Transverse colon (tissue), 4 donors: ENCODE data around the gene ZNF804A. TPM values are rescaled to one million over a fixed set of nuclear protein-coding genes. Genes with fewer than 3 reads are reported as not detected.
"Not testable (repeated sequence)": the region's sequence is repeated elsewhere in the genome, so short reads cannot be mapped to it uniquely, and the experiment has no call there.

Experiments
- DNase-seq: peaks from one replicate; pipeline ENCODE4 v3.0.0-alpha.2; 2019
- H3K27ac ChIP-seq, 4 donors: fragments of 200-600 bp; sonication (generic); 2 replicates each; pipeline ENCODE4 v1.5.1; 2016 to 2018; ENCODE audit warnings: inconsistent platforms in 4 of 4
- H3K27me3 ChIP-seq: fragments of 200-600 bp; sonication (generic); 2 replicates; pipeline ENCODE4 v1.5.1; 2017; ENCODE audit warnings: inconsistent platforms
- H3K36me3 ChIP-seq, 4 donors: fragments of 200-600 bp; sonication (generic); 2 replicates each; pipeline ENCODE4 v1.5.1; 2017 to 2019; ENCODE audit warnings: inconsistent platforms in 4 of 4
- H3K4me1 ChIP-seq, 4 donors: fragments of 200-600 bp; sonication (generic); 2 replicates each; pipeline ENCODE4 v1.5.1; 2017 to 2020; ENCODE audit warnings: inconsistent platforms in 4 of 4
- H3K4me3 ChIP-seq, 4 donors: fragments of 200-600 bp; sonication (generic); 1 replicate in 1 of 4; 2 replicates in 3 of 4; pipeline versions ENCODE4 v1.5.1 to v1.6.1; 2017 to 2019; ENCODE audit warnings: inconsistent platforms in 4 of 4
- H3K9me3 ChIP-seq, 2 donors: fragments of 200-600 bp; sonication (generic); 2 replicates each; pipeline ENCODE4 v1.5.1; 2017 to 2019; ENCODE audit warnings: inconsistent platforms in 2 of 2
- CTCF ChIP-seq, 5 experiments: fragments of 200-600 bp in 3 of 5; fragments of 450-650 bp in 2 of 5; sonication (generic) in 3 of 5; IDR thresholded peaks; 1 replicate in 2 of 5; 2 replicates in 3 of 5; pipeline ENCODE4 v1.5.1; 2016 to 2017; ENCODE audit warnings: antibody characterized with exemption in 5 of 5, inconsistent platforms in 3 of 5, mild to moderate bottlenecking in 2 of 5, moderate library complexity in 1 of 5
- EP300 ChIP-seq: sonication (generic); formaldehyde crosslinking; IDR thresholded peaks from one replicate; pipeline ENCODE4 v1.6.1; 2017; ENCODE audit warnings: antibody characterized with exemption, low read depth
- POLR2A ChIP-seq: fragments of 450-650 bp; IDR thresholded peaks from one replicate; pipeline ENCODE4 v1.6.1; 2016; ENCODE audit warnings: antibody characterized with exemption, mild to moderate bottlenecking, moderate library complexity
- POLR2AphosphoS5 ChIP-seq, 3 donors: sonication (generic); formaldehyde crosslinking; IDR thresholded peaks; one replicate each; pipeline ENCODE4 v1.6.1; 2016; ENCODE audit warnings: antibody characterized with exemption in 3 of 3
- WGBS, 2 donors: methylation state at CpG; one replicate each; pipeline ENCODE4 v1.1.5; 2018; ENCODE audit warnings: low coverage in 1 of 2; 5-methylcytosine and 5-hydroxymethylcytosine counted together
- in situ Hi-C, 4 donors: fragments of 200-750 bp; cut with MboI; loops; one replicate each; pipeline versions ENCODE4 v1.15.0 to v1.15.1; 2017; ENCODE audit warnings: low sequenced_read_pairs in 3 of 4, low pct_ligation_motif_present in 1 of 4, low pct_unique_long_range_greater_than_20kb in 1 of 4
- intact Hi-C: fragments of 100-400 bp; cut with DNase I; formaldehyde crosslinking; loops from one replicate; pipeline ENCODE4 v1.15.1; 2023; ENCODE audit warnings: low total_unique reads
- total RNA-seq, 4 donors: library from RNA; depleted of rRNA; stranded (reverse); fragments of >200 nt; gene quantifications; one replicate each; pipeline ENCODE4 v1.1.0, GENCODE V29; 2016

ZNF804A gene
- total RNA-seq, 4 donors from 2014 or later: 0.16 to 1.5 (median 0.70) TPM

DNA sequence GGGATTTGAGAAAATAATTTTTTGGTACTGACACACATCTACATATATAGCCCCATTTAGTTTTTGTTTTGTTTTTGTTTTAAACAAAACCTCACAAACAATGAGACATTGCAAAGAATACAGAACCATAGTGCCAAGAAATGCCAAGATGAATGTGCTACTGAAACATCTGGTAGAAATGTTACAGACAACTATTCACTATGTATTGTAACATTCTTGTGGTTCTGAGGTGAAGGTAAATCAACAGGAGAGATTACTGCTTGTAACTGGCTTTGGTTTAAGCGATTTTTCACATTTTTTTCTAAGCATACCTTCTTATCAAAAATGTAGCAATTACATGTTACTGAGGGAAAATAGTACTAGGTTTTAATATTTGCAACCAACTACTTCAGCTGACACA, 281.3 kb downstream of the ZNF804A start:
- WGBS, 2 donors: 56 to 85% methylated on average over 1 of the region's 1 CpG
- Histone ChIP-seq H3K9me3 (no peaks in the 10 kb centered on the region), H3K27me3 (no peaks in the 10 kb centered on the region), H3K4me1 (no peaks in the 10 kb centered on the region), H3K4me3 (no peak overlapping the region), H3K27ac (no peak overlapping the region), H3K36me3 (no peaks in the 10 kb centered on the region)
- no peak for DNase-seq
- in situ Hi-C loops (no loop called here), intact Hi-C loops (no loop called here)
- no peak for TF ChIP-seq POLR2AphosphoS5 (IDR thresholded peaks at IDR 0.05)

DNA sequence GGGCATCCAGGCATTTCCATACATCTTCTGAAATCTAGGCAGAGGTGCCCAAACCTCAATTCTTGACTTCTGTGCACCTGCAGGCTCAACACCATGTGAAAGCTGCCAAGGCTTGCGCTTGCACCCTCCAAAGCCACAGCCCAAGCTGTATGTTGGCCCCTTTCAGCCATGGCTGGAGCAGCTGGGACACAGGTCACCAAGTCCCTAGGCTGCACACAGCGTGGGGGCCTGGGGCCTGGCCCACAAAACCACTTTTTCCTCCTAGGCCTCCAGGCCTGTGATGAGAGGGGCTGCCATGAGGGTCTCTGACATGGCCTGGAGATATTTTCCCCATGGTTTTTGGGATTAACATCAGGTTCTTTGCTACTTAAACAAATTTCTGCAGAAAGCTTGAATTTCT, 288.3 kb downstream of the ZNF804A start:
- in situ Hi-C loops, H3K4me1 ChIP-seq, H3K27me3 ChIP-seq, H3K27ac ChIP-seq, H3K36me3 ChIP-seq, H3K4me3 ChIP-seq, intact Hi-C loops, H3K9me3 ChIP-seq, DNase-seq: not testable (repeated sequence)
- WGBS, 2 donors: 77% methylated on average over 2 of the region's 2 CpGs; no CpG with 5 or more reads in 1 of the 2 donors

DNA sequence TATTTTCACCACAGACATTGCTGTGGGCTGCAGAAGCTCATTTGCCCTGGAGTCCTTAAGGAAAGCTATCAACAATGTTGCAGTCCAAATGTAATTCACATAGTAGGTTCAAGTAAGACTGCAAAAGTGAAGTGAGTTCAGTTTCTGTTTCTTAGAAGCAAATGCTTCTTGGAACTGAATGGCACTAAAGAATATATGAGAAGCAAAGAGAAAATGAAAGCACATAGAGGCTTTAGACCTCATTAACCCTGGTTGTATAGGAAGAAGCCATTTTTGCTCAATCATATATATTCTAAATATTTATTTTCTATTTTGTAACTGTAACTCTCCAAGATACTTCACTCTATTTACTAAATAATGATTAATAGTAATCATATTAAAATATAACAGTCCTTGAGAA, 292.0 kb downstream of the ZNF804A start:
- intact Hi-C loops (no loop called here), in situ Hi-C loops (no loop called here)
- Histone ChIP-seq H3K27me3 (no peaks in the 10 kb centered on the region), H3K9me3 (no peaks in the 10 kb centered on the region), H3K4me1 (no peaks in the 10 kb centered on the region), H3K4me3 (no peak overlapping the region), H3K27ac (no peak overlapping the region), H3K36me3 (no peaks in the 10 kb centered on the region)
- TF ChIP-seq CTCF (IDR thresholded peaks at IDR 0.05) (no peak), POLR2AphosphoS5 (IDR thresholded peaks at IDR 0.05) (no peak), EP300 (no peak), POLR2A (no peak)
- DNase-seq: no peak

DNA sequence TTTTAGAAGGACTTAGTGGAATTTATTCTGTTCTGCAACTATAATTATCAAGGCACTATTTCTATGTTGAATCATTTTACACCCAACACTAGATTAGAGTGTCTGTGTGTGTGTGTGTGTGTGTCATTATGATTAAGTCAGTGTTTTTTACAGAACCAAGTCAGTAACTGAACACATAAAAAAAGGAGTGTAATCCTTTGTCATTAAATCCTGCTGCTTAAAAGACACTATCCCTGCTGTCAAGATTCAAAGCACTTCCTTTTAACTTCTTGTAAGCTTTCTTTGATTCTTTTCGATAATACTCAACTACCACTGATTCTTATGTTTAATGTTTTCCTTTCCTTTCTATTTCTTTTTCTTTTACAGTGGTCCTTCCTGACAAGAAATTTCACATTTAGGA, 306.7 kb downstream of the ZNF804A start:
- Histone ChIP-seq H3K27ac (no peak overlapping the region), H3K27me3 (no peaks in the 10 kb centered on the region), H3K4me1 (no peaks in the 10 kb centered on the region), H3K36me3 (no peaks in the 10 kb centered on the region), H3K9me3 (no peaks in the 10 kb centered on the region), H3K4me3 (no peak overlapping the region)
- WGBS, 2 donors: 91 to 100% methylated on average over 1 of the region's 1 CpG
- in situ Hi-C loops: no loop called here
- intact Hi-C loops: no loop called here
- TF ChIP-seq CTCF (IDR thresholded peaks at IDR 0.05): no peak
- TF ChIP-seq EP300: no peak
- no peak for TF ChIP-seq POLR2AphosphoS5 (IDR thresholded peaks at IDR 0.05)
- no peak for TF ChIP-seq POLR2A
- DNase-seq: no peak

GRCh38 chr2:184906160-184906559, 307.8 kb downstream of the ZNF804A start:
- H3K4me1 ChIP-seq: no peaks in the 10 kb centered on the region
- H3K4me3 ChIP-seq: no peak overlapping the region
- no peaks in the 10 kb centered on the region for H3K9me3 ChIP-seq
- in situ Hi-C loops: no loop called here
- no peak overlapping the region for H3K27ac ChIP-seq
- intact Hi-C loops: no loop called here
- no peaks in the 10 kb centered on the region for H3K27me3 ChIP-seq
- TF ChIP-seq EP300: no peak
- TF ChIP-seq POLR2A: no peak
- no peak for TF ChIP-seq CTCF (IDR thresholded peaks at IDR 0.05)
- no peak for TF ChIP-seq POLR2AphosphoS5 (IDR thresholded peaks at IDR 0.05)
- no peak for DNase-seq
- H3K36me3 ChIP-seq: no peaks in the 10 kb centered on the region
- WGBS, 2 donors: 84 to 85% methylated on average over 4 of the region's 4 CpGs
